COLO668 (cell line): ENCODE measurements around the gene TEX264.
"Not testable (repeated sequence)": the region's sequence is repeated elsewhere in the genome, so short reads cannot be mapped to it uniquely, and the experiment has no call there.

Experiments
- DNase-seq: peaks from one replicate; lab custom pipeline; 2025; ENCODE audit not compliant: unreplicated experiment; lab: John Stamatoyannopoulos, UW

TEX264 gene

DNA sequence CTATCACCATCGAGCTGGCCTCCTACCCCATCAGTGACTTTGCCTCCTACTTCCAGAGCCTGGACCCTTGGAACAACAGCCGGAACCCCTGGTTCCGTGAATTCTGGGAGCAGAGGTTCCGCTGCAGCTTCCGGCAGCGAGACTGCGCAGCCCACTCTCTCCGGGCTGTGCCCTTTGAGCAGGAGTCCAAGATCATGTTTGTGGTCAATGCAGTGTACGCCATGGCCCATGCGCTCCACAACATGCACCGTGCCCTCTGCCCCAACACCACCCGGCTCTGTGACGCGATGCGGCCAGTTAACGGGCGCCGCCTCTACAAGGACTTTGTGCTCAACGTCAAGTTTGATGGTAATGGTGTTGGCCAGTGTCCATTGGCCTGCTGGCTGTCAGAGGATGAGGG, 41.9 kb downstream of the TEX264 start:
- DNase-seq, result no peak

DNA sequence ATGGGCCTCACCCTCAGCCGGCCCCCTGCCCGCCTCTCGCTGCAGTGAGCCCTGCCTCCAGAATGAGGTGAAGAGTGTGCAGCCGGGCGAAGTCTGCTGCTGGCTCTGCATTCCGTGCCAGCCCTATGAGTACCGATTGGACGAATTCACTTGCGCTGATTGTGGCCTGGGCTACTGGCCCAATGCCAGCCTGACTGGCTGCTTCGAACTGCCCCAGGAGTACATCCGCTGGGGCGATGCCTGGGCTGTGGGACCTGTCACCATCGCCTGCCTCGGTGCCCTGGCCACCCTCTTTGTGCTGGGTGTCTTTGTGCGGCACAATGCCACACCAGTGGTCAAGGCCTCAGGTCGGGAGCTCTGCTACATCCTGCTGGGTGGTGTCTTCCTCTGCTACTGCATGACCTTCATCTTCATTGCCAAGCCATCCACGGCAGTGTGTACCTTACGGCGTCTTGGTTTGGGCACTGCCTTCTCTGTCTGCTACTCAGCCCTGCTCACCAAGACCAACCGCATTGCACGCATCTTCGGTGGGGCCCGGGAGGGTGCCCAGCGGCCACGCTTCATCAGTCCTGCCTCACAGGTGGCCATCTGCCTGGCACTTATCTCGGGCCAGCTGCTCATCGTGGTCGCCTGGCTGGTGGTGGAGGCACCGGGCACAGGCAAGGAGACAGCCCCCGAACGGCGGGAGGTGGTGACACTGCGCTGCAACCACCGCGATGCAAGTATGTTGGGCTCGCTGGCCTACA, 44.4 kb downstream of the TEX264 start:
- no peak for DNase-seq

DNA sequence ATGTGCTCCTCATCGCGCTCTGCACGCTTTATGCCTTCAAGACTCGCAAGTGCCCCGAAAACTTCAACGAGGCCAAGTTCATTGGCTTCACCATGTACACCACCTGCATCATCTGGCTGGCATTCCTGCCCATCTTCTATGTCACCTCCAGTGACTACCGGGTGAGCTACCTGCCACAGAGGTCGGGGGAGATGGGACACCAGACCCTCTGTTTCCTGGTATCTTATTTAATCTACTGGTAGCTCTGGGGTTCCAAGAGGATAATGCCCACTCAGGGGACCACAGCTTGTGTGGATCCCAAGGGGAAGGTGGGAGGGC, 44.9 kb downstream of the TEX264 start:
- no peak for DNase-seq

DNA sequence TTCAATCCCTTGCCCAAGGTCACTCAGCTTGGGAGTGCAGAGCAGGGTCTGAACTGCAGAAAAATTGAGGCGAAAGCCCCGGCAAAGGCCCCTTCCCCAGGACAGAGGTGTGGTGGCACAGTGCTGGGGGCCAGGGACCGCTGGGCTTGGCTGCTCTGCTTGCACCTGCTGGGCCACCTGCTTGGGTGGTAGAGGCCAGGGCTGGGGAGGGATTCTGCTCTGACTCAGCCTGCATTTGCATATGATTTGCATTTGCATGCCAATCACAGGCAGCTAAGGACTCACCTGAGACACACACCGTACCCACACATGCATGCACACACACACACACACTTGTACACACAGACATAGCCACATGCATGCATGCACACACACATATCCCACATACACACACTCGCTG, 45.8 kb downstream of the TEX264 start:
- DNase-seq, result no peak

DNA sequence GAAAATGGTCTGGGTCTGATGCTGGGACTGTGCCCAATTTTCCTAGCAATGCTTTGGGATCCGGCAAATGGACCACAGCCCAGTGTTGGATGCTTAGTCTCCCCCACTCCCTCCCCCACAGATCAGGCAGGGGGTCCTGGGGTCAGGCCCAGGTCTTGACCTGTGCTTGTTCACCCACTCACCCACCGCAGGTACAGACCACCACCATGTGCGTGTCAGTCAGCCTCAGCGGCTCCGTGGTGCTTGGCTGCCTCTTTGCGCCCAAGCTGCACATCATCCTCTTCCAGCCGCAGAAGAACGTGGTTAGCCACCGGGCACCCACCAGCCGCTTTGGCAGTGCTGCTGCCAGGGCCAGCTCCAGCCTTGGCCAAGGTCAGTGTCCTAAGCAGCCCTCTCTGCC, 46.4 kb downstream of the TEX264 start:
- DNase-seq, result no peak

DNA sequence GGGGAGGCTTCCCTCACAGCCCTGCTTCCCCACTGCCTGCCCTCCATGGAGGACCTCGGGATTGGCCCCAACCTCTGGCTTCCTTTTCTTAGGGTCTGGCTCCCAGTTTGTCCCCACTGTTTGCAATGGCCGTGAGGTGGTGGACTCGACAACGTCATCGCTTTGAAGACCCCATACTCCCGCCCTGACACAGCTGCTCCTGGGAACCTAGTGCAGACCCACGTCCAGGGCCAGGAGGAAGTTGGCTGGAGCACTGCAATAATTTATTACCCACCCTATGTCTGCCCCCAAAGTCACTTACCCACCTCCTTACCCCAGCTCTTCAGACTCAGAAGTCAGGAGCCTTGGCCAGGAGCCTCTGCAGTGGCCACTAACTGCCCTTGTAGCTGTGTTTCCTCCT, 46.9 kb downstream of the TEX264 start:
- DNase-seq, result no peak

DNA sequence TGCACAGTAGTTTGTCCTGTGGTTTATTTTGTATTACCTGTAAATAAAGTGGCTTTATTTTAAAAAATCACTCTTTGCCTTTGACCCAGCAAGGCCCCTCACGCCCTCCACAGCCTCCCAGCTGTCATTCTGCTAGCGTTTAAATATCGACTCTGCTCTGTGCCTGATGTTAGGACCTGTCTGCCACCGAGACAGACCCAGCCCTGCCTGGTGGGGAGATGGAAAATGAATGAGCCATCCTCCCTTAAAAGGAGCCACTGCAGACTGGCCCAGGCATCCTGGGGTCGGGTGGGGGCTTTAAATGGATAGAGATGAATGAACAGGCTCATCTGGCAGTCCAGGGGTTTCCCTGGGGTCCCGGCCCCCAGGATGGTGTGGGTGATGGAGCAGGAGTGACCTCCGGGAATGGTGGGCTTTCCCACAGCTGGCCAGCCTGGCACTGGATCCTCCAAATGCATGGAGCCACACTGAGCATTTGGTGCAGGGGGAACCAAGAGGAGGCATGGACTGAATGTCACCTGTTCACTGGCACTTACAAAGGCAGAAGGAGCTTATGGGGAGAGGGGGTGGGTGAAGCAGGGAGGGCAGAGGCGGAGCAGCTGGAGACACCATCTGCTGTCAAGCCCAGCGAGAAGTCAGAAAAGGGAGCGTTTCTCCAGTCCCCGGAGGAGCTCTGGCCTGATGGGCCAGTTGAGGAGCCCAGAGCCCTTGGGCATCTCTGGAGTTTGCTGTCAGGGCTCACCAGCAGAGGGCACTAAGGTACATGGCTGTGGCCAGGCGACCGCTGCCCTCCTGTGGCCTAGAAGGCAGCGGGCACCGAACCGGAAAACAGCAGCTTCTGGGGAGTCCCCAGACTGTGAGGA, 47.7 kb downstream of the TEX264 start:
- peak; percentile 62 for DNase-seq

DNA sequence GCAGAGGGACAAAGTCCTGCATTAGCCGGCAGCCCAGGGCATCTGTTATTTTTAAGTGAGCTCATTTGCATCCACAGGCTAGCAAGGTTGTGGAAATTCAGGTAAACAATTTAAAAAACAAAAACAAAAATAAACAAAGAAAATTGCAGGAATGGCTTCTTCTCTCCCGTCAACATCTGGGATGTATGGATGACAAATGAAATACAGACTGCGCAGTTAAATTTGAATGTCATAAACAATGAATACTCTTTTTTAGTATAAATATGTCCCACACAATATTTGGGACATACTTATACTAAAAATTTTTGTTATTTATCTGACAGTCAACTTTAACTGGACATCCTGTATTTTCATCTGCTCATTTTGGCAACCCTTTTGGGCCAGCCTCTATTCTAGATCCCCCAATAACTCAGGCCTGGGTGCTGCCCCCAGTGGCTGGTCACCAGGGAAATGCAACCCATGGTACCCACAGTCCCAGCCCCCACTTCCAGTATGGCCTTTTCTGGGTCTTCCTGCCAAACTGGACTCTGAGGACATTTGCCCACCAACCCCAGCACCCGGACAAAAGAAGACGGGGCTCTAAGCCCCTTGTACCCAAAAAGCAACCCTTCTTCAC, 48.5 kb downstream of the TEX264 start:
- no peak for DNase-seq

DNA sequence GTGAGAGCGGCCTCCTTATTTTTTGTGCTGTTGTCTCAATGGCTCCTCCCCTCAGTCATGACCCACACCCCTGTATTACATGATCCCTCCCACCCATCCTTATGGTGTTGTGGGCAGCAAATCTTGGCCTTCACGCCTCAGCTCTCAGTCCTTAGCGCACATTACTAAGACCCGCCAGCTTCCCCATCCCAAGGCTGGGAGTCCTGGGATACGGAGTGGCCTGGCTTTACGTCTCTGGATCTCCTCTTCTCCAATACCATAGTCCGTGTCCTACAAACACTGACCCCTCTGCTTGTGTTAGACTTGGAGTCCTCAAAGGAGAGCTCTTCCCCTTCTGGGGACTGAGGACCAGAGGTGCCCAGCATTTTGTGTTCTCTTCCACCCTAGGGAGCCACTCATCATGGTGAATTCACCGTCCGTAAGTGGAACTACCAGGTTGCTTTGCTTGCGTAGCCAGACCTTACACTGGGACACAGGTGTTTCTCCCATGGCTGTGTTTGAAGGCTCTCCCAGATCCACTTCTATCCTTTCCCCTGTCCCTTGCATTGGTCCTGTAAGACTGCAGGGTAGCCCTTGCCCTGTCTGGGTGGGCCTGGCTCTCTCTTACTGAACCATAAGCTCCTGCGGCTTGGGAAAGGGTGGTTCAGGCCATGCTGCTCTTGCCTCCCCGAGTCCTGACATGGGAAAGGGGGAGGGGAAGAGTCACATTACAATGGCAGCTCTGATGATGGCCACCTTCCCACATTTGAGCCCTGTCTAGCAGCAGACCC, 49.4 kb downstream of the TEX264 start:
- no peak for DNase-seq

DNA sequence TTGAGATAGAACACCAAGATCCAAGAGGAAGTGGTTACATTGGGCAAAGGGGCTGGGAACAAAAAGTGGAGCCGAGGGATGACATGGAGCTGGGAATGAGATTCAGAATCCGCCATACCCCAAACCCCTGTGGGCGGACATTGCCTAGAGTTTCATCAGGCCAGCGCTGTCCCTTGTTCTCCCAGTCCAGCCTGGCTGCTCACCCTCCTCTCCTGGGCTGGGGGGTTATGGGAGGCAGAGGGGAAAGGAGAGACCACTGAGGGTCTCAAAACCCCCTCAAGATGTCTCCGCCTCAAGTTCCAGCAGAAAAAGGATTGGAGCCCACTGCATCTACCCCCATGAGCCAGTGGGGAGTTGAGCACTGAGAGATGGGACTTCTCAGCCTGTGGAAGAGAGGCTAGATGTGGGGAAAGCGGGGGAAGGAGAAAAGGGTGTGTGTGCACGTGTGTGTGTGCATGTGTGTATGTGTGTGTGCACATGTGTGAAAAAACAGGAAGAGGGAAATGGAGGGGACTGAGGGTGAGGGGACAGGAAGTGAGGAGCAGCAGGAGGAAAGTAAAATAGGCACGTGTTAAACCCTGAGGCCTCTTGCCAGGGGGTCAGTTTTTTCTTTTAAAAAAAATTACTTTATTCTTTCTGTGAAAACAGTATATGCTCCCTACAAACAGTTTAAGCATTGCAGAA, 50.2 kb downstream of the TEX264 start:
- no peak for DNase-seq

DNA sequence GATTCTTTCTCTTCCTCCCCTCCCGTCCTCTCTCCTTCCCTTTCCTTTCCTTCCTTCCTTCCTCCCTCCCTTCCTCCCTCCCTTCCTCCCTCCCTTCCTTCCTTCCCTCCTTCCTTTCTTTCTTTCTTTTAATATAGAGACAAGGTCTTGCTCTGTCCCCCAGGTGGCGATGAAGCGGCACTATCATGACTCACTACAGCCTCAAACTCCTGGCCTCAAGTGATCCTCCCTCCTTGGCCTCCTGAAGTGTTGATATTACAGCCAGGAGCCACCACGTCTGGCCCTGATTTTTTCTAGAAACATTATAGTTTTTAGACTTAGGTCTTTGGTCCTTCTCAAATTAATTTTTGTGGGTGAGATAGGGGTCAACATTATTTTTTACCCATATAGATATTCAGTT, 51.3 kb downstream of the TEX264 start:
- DNase-seq, result no peak

DNA sequence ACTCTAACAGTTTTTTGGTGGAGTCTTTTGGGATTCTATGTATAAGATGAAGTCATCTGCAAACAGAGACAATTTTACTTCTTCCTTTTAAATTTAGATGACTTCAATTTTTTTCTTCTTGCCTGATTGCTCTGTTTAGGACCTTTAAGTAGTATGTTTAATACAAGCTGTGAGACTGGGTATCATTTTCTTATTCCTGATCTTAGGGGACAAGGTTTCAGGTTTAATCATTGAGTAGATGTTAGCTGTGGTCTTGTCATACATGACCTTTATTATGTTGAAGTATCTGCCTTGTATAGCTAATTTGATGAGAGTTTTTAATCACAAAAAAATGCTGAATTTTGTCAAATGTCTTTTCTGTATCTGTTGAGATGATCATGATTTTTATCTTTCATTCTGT, 56.4 kb downstream of the TEX264 start:
- DNase-seq, result no peak

DNA sequence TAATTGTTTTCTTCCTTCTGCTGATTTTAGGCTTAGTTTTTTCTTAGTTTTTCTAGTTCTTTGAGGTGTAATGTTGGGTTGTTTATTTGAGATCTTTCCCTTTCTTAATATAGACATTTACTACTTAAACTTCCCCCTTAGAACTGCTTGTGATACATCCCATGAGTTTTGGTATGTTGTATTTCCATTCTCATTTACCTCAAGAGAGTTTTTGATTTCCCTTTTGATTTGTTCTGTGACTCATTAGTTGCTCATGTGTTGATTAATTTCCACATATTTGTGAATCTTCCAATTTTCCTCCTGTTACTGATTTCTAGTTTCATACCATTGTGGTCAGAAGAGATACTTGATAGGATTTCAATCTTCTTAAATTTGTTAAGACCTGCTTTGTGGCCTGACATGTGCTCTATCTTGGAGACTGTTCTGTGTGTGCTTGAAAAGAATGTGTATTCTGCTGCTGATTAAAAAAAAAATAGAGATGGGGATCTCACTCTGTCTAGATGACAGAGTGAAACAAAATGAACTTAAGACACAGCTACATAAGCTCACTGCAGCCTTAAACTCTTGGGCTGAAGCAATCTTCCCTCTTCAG, 58.1 kb downstream of the TEX264 start:
- DNase-seq, result no peak

DNA sequence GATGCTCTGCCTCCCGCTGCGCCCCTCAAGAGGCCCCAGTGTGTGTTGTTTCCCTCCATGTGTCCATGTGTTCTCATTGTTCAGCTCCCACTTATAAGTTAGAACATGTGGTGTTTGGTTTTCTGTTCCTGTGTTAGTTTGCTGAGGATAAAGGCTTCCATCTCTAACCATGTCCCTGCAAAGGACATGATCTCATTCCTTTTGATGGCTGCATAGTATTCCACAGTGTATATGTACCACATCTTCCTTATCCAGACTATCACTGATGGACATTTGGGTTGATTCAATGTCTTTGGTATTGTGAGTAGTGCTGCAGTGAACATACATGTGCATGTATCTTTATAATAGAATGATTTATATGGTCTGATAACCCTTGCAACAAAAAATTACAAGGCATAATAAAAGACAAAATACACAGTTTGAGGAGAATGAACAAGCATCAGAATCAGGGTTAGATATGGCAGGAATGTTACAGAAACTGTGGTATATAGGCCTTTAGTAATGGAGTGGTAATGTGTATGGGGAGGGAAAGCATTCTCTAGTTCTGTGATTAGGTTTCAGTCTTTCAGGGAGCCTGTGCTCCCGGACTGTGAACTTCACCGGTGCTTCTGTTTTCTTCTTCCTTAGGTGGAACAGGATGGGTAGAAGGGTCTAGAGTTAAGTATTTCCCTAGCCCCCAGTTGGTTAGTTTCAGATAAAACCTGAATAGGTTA, 63.0 kb downstream of the TEX264 start:
- no peak for DNase-seq

DNA sequence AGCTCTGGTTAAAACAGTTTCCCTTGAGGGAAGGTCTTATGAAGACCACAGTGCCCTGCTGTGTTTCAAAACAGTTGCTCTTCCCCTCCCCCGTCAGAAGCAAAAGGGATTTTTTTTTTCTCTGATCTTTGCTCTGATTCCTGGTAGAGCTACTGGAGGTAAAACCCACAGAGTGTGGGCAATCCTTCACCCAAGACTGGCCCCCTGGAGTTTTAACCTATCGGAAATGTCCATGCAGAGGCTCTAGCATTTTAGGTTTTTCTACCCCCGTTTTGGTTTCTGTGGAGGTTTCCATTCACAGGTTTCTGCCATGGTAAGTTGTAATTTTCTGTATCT, 63.5 kb downstream of the TEX264 start:
- no peak for DNase-seq

DNA sequence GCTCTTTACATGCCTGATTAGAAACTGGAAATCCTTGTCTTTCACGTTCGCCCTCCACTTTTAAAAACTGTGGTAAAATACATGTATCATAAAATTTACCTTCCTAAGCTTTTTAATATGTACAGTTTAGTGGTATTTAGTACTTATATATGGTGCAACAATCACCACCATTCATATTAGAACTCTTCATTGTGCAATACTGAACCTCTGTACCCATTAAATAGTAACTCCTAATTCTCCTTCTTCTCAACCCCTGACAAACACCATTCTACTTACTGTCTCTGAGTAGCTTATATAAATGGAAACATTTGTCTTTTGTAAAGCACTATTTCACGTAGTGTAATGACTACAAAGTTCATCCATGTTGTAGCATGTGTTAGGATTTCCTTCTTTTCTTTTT, 64.0 kb downstream of the TEX264 start:
- DNase-seq, result no peak

DNA sequence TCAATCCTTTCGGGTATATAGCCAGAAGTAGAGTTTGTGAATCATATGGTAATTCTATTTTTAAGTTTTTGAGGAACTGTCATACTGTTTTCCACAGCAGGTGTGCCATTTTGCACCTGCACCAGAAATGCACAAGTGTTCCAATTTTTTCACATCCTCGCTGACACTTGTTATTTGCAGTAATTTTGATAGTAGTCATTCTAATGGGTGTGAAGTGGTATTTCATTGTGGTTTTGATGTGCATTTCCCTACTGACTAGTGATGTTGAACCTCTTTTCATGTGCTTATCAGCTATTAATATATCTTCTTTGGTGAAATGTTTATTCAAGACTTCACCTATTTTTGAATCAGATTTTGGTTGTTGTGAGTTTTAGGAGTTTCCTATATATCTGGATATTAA, 64.9 kb downstream of the TEX264 start:
- no peak for DNase-seq

DNA sequence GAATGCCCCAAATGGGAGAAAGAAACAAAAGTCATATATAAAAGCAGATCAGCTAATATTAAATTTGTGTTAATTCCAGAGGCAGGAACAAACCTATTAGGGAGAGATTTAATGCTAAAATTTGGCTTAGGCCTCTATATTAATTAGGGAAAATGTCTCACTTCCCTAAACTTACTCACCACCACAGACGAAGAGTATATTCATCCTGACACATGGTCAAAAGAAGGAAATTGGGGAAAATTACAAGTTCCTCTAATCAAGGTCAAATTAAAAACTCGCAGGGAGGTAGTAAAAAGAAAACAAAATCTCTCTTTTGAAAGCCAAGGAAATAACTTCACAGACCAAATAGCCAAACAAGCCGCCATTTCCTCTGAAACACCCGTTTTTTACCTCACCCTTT, 68.1 kb downstream of the TEX264 start:
- DNase-seq, result no peak

DNA sequence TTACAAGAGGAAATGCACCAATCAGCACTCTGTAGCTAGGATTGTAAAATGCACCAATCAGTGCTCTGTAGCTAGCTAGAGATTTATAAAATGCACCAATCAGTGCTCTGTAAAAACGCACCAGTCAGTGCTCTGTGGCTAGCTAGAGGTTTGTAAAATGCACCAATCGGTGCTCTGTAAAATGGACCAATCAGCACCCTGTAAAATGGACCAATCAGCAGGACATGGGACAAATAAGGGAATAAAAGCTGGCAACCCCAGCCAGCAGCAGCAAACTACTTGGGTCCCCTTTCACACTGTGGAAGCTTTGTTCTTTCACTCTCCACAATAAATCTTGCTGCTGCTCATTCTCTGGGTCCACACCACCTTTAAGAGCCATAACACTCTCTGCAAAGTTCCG, 71.3 kb downstream of the TEX264 start:
- DNase-seq, result not testable (repeated sequence)

DNA sequence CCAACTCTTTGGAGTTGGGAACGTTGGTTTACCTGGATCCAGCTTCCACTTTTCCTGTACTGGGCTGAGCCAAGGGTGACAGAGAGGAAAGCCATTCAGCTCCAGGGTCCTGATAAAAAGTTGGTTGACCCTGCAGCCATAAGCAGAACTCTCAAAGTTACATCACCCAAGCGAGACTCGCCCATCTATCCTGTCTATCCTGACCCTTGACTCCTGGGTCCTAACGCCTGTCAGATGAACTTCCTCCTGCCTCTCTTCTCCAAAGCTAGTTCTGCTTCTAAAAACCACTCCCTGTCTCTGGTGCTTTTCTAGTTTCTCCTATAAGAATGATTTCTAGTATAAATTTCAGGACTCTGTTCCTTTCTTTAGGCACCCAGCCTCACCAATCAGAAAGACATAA, 71.9 kb downstream of the TEX264 start:
- not testable (repeated sequence) for DNase-seq
